A673 (cell line): ENCODE data around the gene TPK1.

Experiments used
- EZH2 ChIP-seq: fragments of 200-600 bp; sonication (generic); IDR thresholded peaks from 2 replicates; pipeline ENCODE4 v1.6.1; 2017; ENCODE audit warnings: borderline replicate concordance, low read depth, mild to moderate bottlenecking, mixed read lengths, antibody characterized with exemption, low read length; ENCODE audit not compliant: poor library complexity, severe bottlenecking
- TF ChIP-seq, protein P1 (sequence below): fragments of 300-800, 200-600 bp; sonication (generic); conservative IDR thresholded peaks from 2 replicates; pipeline ENCODE4 v1.5.1; 2017; ENCODE audit warnings: low read depth, mild to moderate bottlenecking, antibody characterized with exemption, low read length, moderate library complexity, mixed read lengths

DNA sequence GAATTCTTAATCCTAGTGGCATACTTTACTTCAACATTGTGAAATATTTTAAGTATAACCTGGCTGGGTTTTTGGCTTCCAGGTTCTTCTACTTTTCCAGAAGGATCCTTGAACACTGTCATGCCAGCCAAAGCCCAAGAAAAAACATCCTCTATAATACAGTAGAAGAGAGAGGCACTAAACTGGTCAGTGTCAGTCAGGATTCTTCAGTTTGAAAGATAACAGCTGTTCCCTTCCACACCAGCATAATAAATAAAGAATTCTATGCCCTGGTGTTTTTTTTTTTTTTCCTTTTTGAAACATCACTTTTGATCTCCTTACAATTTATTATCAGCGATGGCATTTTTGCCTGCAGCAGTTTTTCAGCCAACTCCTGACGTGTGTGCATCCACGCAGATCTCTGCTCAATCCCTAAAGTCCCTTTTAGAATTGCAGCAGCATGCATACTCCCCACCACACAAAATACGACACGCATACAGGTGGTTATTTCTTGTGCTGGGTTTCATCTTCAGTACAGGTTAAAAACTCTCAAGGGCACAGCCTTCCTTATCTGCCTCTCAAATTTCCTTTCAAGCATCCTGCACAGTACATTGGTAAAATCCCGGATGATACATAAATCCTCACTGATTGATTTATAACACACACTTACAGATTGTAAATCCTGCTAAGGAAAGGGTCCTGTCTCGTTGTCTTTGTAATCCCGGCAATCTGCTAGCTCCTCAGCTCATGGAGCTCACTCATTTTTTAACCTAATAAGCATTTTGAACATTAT, 100.2 kb downstream of the TPK1 start:
- no peak for TF ChIP-seq EZH2
- TF ChIP-seq, protein P1, sequence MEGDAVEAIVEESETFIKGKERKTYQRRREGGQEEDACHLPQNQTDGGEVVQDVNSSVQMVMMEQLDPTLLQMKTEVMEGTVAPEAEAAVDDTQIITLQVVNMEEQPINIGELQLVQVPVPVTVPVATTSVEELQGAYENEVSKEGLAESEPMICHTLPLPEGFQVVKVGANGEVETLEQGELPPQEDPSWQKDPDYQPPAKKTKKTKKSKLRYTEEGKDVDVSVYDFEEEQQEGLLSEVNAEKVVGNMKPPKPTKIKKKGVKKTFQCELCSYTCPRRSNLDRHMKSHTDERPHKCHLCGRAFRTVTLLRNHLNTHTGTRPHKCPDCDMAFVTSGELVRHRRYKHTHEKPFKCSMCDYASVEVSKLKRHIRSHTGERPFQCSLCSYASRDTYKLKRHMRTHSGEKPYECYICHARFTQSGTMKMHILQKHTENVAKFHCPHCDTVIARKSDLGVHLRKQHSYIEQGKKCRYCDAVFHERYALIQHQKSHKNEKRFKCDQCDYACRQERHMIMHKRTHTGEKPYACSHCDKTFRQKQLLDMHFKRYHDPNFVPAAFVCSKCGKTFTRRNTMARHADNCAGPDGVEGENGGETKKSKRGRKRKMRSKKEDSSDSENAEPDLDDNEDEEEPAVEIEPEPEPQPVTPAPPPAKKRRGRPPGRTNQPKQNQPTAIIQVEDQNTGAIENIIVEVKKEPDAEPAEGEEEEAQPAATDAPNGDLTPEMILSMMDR = no peak
